Left ventricle myocardium superior (tissue), 1 donor: ENCODE results near the gene PATJ. TPM values are rescaled to one million over a fixed set of nuclear protein-coding genes. Genes with fewer than 3 reads are reported as not detected.
"Not testable (repeated sequence)": the region's sequence is repeated elsewhere in the genome, so short reads cannot be mapped to it uniquely, and the experiment has no call there.

Experiments used
- ATAC-seq: fragments of 200-7000 bp; cut with Tn5 transposase; one replicate; pipeline ENCODE4 v1.9.1; 2020; ENCODE audit warnings: mild to moderate bottlenecking, moderate library complexity
- DNase-seq: peaks from one replicate; pipeline ENCODE4 v3.0.0-alpha.2; 2020
- intact Hi-C: fragments of 100-400 bp; cut with micrococcal nuclease; formaldehyde crosslinking; loops from one replicate; pipeline ENCODE4 v1.11.0; 2022
- total RNA-seq: library from RNA; stranded (reverse); fragmentation: NEBNext Ultra II Directional; extraction: Animal tissue kit (Norgen Biotek cat#: 25700); gene quantifications from one replicate; pipeline ENCODE4 v1.2.1, GENCODE V29; 2021
- donor health status: DM: no; HTN: yes; CAD: no; lungs with severe emphysema.

Gene PATJ
- total RNA-seq, 1 donor from 2014 or later, result 125 TPM

DNA sequence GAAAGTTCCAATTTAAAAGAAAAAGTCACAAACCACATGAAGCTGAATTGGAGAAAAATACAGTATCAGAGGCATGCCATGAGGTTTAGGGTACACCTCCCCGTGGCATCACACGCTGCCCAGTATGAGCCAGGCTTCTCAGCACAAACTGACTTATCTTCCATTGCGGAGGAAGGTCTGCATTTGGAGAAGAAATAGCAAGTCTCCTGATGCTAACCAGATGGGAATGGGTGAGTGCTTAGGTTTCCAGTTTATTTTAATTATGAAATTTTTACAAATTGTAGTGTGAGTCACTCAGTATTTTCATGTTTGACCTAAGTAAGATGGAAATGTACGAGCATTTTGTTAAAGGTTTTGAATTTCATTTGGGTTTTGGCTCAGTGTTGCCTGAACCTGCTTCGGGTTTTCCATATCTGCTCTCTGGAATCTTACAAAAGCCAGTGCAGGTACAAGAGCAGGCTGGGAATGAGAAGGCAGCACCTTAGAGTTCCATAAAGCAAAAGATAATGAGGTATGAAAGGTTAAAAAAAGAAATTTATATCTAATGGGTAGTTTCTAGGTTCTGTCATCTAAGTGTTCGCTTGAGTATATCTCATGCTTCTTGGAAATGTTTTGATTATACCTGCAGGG, 213.9 kb downstream of the PATJ start:
- no peak for DNase-seq
- intact Hi-C loops, result loop anchor here (10.0 kb wide), 1 partner anchor 109 kb away; no protein-coding TSS in a partner anchor
- no peak for ATAC-seq

DNA sequence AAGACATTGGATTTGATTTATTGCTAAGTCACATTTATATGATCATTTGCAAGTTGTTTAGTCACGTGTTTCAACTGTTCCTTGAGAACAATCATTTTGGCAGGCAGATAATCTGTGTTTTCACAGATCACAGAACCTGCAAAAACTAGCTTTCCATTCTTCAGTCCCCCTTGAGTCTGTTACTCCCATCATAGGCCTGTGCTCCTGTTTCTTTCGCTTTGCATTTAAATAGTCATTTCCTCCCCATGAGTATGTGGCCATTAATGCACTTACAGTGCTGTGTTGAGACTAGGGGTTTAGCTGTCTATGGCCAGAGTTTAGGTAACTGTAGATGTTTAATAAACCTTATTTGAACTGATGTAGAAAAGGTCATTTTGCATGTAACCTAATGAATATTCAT, 214.5 kb downstream of the PATJ start:
- no peak for DNase-seq
- no peak for ATAC-seq
- intact Hi-C loops, result loop anchor here (10.0 kb wide), 1 partner anchor 108 kb away; no protein-coding TSS in a partner anchor

DNA sequence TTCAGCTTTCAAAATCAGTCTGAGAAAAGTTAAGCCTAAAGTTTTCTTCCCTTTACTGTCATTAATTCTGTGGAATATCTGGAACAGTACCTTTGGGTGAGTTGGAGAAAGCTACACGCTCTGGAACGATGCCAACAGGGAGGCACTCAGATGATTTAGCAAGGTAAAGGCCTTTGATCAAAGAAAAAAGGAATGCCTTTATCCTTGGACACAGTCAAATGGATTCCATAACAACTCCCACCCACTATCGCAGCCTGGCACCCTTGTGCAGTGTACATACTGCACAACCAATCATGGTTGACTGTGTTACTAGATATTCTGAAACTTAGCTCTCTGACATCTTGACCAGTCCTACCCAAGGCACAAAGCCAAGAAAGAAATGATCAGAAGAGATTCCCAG, 218.7 kb downstream of the PATJ start:
- intact Hi-C loops, result no loop called here
- DNase-seq, result no peak
- no peak for ATAC-seq

DNA sequence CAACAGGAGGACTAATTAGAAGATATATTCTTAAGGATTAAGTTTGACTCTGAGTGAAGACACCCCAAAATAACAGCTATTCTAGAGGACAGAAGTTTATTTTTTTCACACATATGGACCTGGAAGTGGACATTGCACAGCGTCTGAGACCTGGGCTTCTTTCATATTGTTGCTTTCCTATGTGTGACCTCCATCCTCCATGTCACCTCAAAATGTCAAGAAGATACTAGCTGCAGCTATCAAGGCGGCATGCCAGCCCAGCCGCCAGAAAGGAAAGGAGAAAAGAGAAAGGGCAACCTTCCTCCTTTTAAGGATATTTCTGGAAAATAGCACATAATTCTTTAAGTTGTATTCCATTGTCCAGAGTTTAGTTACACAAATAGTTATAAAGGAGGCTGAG, 220.4 kb downstream of the PATJ start:
- peak; percentile 45 for ATAC-seq
- intact Hi-C loops, result no loop called here
- DNase-seq, result no peak

DNA sequence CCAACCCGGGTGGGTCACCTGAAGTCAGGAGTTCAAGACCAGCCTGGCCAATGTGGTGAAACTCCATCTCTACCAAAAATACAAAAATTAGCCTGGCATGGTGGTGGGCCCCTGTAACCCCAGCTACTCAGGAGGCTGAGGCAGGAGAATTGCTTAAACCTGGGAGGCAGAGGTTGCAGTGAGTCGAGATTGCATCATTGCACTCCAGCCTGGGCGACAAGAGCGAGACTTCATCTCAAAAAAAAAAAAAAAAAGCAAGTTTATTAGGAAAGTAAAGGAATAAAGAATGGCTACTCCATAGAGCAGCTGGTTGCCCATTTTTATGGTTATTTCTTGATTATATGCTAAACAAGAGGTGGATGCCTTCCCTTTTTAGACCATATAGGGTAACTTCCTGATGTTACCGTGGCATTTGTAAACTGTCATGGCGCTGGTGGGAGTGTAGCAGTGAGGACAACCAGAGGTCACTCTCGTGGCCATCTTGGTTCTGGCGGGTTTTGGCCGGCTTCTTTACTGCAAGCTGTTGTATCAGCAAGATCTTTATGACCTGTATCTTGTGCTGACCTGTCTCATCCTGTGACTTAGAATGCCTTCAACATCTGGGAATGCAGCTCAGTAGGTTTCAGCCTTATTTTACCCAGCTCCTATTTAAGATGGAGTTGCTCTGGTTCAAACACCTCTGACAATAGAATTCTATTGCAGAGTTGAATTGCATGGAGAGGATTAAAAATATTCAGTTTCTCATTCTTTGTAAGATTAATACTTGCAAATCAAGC, 224.4 kb downstream of the PATJ start:
- DNase-seq, intact Hi-C loops, ATAC-seq: not testable (repeated sequence)

DNA sequence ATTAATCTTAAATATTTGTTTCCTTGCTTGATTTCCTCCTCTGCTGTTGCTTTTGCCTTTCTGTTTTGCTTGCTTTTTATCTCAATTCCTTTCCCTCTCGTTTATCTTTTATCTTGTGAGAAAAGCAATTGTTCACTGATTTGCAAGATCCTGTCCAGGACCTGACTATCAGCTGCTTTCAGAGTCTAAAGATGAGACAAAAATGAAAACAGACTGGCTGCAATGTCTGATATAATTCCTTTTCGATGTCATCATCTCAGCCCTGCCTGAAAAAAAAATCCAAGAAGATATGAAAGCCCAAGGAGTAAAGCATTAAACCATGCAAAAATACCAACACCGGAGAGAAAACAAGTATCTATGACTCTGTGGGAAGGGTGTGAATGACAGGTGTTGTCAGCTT, 225.5 kb downstream of the PATJ start:
- intact Hi-C loops, result no loop called here
- no peak for ATAC-seq
- no peak for DNase-seq

DNA sequence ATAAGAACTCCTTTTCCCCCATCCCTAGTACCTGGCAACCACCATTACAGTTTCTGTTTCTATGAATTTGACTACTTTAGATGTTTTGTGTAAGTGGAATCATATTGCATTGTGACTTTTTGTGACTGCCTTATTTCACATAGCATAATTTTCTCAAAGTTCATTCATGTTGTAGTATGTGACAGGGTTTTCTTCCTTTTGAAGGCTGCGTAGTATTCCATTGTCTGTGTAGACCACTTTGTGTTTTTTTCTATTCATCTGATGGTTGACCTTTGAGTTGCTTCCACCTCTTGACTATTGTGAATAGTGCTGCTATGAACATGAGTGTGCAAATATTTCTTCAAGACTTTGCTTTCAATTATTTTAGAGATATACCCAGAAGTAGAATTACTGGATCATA, 226.6 kb downstream of the PATJ start:
- intact Hi-C loops, result no loop called here
- DNase-seq (no peak), ATAC-seq (no peak)

DNA sequence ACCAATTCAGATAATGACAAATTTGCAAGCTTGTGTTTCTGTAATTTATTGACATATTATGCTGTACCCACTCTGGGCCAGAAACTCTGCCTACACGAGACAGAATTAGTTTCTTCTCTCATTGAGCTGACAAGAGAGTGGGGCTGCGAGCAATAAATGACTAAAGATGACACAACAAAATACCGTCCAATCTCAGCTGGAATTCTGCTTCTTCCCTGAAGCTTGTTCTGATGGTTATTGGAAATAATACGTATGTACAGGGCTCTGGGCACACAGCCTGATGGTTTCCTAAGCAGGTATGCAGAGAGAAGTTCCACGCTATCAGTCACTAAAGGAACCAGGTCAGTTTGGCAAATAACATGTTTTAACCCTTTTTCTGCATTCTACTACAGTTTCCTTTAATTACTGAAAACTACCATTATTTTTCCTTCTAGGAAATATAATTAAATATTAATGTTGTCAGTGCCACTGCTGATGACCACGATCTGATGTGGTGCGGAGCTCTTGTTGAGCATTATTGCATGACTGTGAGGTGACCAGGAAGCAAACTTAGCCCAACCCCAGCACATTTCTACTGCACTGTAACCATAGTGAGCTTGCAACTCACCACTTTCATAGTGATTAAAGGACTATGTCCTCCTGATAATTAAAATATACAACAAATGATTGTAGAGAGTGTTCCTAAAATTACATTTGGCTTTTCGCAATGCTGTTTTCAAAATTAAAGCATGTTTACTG, 231.0 kb downstream of the PATJ start:
- intact Hi-C loops, result no loop called here
- DNase-seq (no peak), ATAC-seq (peak; percentile 78)

DNA sequence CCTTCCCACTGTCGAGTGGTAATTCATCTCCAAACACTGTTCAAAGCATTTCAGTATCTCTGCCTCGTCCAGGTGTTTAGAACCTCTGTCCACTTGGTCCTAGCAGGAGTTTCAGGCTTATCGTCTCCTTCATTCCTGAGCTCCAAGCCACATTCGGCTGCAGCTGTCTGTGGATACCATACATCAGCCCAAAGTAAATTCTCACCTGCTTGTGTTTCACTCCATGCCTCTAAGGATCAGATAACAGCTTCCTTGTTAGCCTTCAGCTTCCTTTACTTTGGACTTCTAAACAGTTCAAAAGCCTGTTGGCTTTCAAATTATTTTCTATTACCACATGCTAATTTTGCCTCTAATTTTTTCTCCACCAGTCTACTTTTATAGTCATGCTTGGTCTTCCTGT, 233.4 kb downstream of the PATJ start:
- intact Hi-C loops, result no loop called here
- ATAC-seq (no peak), DNase-seq (no peak)

DNA sequence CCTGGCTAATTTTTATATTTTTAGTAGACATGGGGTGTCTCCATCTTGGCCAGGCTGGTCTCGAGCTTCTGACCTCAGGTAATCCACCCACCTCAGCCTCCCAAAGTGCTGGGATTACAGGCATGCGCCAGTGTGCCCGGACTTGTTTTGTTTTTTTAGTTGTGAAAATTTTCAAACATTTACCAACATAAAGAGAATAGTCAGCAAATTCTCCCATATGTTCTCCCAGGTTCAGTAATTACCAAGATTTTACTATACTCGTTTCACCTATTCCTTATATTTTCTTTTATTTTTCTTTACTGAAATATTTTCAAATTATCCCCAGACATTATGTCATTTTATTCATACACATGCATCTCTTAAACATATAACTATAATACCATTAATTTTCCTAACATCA, 234.3 kb downstream of the PATJ start:
- DNase-seq (no peak), ATAC-seq (no peak)
- intact Hi-C loops, result no loop called here

DNA sequence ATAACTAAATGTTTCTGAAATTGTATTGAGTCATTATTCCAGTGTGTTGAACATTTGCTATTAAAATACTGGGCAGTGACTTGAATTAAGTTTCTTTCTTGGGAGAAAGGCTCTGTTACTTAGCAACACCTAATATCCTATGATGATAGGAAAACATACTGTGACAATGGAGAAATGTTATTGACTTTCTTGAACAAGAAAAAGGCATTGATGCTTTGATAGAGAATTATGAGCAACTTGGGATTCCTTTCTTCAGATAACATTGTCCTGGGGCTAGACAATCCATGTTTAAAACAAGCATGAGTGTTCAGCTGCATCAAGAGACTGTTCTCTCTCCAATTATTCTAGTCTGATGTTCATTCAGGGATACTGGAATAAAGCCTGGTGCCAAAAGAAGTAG, 236.5 kb downstream of the PATJ start:
- DNase-seq (no peak), ATAC-seq (no peak)
- intact Hi-C loops, result no loop called here

DNA sequence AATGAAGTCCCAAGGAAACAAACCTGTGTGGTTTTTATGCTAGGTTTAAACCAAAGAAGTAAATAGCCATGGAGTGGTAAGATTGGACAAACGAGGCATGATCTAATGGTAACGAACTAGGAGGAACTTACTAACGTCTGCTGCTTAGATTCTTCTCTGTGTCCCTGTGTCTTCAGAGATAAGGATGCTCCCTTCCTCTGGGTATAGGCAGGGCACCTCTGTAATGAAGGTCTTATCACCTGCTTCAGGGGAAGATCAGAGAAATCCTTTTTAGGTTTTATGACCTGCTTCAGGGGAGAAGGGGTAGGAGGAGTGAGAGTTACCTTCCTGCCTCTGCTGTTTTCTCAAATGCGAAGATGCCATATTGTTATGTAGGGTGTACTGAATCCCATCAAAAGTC, 237.4 kb downstream of the PATJ start:
- no peak for DNase-seq
- intact Hi-C loops, result no loop called here
- ATAC-seq, result no peak

DNA sequence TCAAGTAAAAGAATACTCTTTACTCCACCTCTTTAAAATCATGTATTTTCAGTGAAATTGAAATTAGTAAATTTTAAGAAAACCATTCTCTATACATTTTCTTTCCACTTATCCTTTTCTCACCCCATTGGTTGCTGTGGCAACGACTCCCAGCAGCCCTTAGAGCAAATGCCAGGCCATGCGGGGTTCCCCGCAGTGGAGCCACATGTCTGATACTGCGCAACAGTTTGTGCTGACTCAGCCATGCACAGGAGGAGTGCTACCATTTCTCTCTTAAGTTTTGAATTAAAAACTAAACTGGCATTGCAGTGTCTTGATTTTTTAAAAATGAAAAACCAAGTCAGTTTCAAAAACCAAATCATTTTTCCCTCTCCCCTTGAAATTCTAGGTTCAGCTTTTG, 238.3 kb downstream of the PATJ start:
- ATAC-seq, result no peak
- intact Hi-C loops, result no loop called here
- no peak for DNase-seq

DNA sequence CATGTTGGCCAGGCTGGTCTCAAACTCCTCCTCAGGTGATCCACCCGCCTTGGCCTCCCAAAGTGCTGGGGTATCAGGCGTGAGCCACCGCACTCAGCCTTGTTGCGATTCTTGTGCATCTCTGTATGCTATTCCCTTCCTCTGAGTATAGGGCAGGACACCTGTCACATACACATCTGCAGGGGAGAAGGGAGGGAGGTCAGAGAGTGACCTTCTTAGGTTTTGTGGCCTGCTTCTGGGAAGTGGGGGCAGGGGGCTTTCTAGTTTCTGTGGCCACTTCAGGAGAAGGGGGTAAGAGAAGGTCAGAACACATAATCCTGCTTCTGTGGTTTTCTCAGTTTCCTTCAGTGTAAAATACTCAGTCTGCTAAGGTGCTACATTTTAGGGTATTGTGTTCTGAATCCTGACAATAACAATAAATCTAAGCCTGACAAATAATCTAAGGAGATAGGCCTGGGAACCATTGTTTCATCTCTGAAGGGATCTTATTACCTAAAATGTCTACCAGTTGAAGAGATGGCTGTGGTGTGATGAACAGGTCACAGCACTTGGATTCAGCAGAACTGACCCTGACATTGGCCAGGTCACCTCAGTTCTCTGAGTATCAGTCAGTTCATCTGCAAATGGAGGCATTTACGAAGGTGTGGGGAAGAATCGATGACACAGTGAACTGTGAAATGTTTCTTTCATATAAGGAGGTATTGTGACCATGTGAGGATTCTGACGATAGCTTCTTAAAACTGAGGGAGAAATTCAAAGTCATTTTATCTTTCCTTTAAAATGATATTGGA, 239.8 kb downstream of the PATJ start:
- DNase-seq (no peak), ATAC-seq (no peak)
- intact Hi-C loops, result no loop called here

DNA sequence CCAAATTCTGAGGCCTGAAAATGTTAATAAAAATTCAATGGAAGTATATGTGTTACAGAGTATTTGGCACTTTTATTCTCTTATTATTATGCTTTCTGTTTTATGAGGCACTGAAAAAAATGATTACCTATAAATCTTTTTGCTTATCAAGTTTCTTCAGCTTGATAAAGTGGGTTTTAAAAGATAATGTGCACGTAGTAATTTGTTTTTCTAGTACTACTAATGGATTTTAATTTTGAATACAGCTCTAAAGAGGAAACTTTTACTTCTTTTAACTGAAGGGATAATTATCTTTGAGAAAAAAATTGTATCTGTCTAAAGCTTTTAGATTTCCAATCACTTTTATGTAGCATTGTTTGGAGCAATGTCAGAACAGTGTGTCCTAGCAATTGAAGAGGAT, 241.0 kb downstream of the PATJ start:
- DNase-seq, result no peak
- ATAC-seq, result no peak
- intact Hi-C loops, result no loop called here

DNA sequence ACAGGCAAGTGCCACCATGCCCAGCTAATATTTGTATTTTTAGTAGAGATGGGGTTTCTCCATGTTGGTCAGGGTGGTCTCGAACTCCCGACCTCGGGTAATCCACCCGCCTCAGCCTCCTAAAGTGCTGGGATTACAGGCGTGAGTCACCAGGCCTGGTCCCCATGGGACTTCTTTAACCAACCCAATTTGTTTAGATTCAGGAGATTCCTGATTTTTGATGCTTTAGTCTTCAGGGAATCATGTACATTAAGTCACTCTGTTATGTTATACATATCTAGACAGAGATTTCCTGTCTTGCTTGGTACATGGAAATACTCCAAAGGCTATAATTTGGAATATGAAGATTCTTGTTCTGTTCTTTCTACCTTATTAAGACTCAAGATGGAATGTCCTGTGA, 250.0 kb downstream of the PATJ start:
- no peak for DNase-seq
- intact Hi-C loops, result no loop called here
- no peak for ATAC-seq

DNA sequence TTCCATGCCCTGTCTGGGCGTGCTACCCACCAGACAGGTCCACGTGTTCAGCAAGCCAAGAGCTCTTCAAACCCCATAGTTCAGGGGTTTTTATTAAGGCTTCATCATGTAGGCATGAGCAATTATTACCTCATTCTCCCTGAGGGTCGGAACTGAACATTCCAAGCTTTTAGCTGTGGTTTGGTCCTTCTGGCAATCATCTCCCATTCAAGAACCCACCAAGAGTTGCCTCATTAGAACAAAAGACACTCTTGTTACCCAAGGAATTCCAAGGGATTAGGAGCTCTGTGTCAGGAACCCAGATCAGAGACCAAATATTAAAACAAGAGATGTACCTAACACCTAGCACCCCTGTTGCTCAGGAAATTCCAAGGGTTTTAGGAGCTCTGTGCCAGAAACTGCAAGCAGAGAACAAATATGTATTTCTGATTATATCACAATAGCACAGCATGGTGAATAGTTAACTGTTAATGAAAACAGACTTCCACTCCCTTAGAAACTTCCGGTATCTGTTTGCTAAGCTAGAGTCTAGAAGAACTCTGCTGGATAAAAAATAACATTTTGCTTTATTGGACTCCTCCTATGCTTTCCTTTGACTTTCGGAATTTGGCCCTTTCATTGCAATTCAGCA, 251.2 kb downstream of the PATJ start:
- intact Hi-C loops, result no loop called here
- ATAC-seq, result no peak
- no peak for DNase-seq

DNA sequence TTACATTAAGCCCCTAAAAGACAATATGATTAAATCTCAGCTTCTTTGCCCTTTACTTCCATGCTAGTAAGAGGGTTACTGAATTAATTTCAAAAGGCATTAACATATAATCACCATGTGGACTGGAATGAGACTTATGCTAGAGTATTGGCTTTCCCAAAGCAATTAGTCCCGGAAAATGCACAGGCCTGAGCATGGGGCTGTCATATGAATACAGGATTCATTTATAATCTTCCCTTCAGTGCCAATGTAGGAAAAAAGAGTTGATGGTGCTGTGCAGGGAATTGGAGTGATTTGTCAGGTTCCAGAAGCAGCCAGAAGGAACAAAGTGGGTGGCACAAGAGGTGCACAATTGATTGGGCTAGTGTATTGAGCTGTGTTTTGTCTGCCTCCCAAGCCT, 253.4 kb downstream of the PATJ start:
- peak; percentile 38 for ATAC-seq
- intact Hi-C loops, result no loop called here
- no peak for DNase-seq

DNA sequence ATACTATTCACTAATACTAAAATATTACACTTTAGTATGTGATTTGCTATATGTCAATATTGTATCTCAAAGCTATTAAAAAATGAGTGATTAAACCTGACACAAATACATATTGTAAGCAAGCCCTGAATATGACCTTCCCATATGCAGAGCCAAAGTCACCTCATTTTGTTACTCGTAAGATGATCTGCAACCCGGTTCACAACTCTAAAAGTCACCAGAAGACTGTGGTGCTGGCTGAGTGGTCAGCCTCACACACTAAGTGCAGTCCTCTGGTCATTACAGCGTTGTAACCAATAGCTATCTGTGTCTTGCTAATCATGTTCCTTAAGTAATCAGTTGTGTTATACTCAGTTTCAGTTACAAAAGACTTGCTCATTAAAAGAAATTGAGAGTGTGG, 254.8 kb downstream of the PATJ start:
- ATAC-seq, result no peak
- intact Hi-C loops, result no loop called here
- no peak for DNase-seq
